ENCODE measurements around the gene NACC1.

Gene NACC1

GRCh38 chr19:13149628-13150186 lies 31.6 kb downstream of the NACC1 start:
- DNase-seq: peak; percentile 39

GRCh38 chr19:13150187-13150930 lies 32.3 kb downstream of the NACC1 start, which contains the start of the genes IER2 and STX10:
Gene IER2, plus strand, starts transcription at chr19:13150411. Its CDS starts 2,776 bp downstream, at chr19:13153187.
Gene STX10, minus strand, starts transcription at chr19:13150375. Its CDS starts 202 bp downstream, at chr19:13150173.
- DNase-seq: peak; percentile 95

GRCh38 chr19:13150931-13151604 lies 33.0 kb downstream of the NACC1 start:
- DNase-seq: no peak

- DNase-seq: peak; percentile 98
Measured at GRCh38 chr19:13151605-13152355, 33.7 kb downstream of the NACC1 start.

GRCh38 chr19:13152356-13152973 lies 34.4 kb downstream of the NACC1 start:
- no peak for DNase-seq

GRCh38 chr19:13152974-13153568 lies 35.0 kb downstream of the NACC1 start:
- DNase-seq: peak; percentile 96

- peak; percentile 43 for DNase-seq
Measured at GRCh38 chr19:13153569-13154240, 35.6 kb downstream of the NACC1 start.

- DNase-seq: peak; percentile 95
Measured at GRCh38 chr19:13154241-13154778, 36.2 kb downstream of the NACC1 start.

GRCh38 chr19:13154911-13155471 lies 36.9 kb downstream of the NACC1 start:
- peak; percentile 70 for DNase-seq

- peak; percentile 62 for DNase-seq
Measured at GRCh38 chr19:13155472-13156359, 37.7 kb downstream of the NACC1 start.

- DNase-seq: no peak
Measured at GRCh38 chr19:13159713-13160112, 41.6 kb downstream of the NACC1 start.

- DNase-seq: peak; percentile 30
Measured at GRCh38 chr19:13160557-13160956, 42.5 kb downstream of the NACC1 start.

GRCh38 chr19:13162724-13163608 lies 44.9 kb downstream of the NACC1 start:
- DNase-seq: peak; percentile 98

GRCh38 chr19:13163609-13164342 lies 45.7 kb downstream of the NACC1 start:
- peak; percentile 90 for DNase-seq

- DNase-seq: peak; percentile 70
Measured at GRCh38 chr19:13164343-13165161, 46.5 kb downstream of the NACC1 start.

GRCh38 chr19:13165162-13165997 lies 47.3 kb downstream of the NACC1 start:
- peak; percentile 34 for DNase-seq
